AG04450 (cell line): ENCODE data around the gene DAZL. TPM values are rescaled to one million over a fixed set of nuclear protein-coding genes. Genes with fewer than 3 reads are reported as not detected.

Experiments used
- CTCF ChIA-PET: fragments of 300-600, 350-600 bp; formaldehyde crosslinking; extraction: SDS; loops from one replicate; lab custom pipeline; 2022; ENCODE audit warnings: antibody characterized with exemption, inconsistent platforms; lab: Charles Lee
- POLR2A ChIA-PET: fragments of 350-600 bp; formaldehyde crosslinking; extraction: SDS; loops from one replicate; lab custom pipeline; 2021; ENCODE audit warnings: antibody characterized with exemption, inconsistent platforms; lab: Yijun Ruan, JAX
- DNase-seq: peaks from one replicate; pipeline ENCODE4 v3.0.0-alpha.2; 2011; ENCODE audit warnings: low read depth, low spot score
- H3K27ac ChIP-seq: one replicate; pipeline ENCODE4 v1.5.1; 2012; ENCODE audit warnings: low read depth, low read length, control low read depth
- H3K27me3 ChIP-seq: one replicate; pipeline ENCODE4 v1.6.0; 2012; ENCODE audit warnings: low read length; ENCODE audit not compliant: control insufficient read depth, insufficient read depth
- H3K4me3 ChIP-seq: 2 replicates; pipeline ENCODE4 v1.5.1; 2011; ENCODE audit warnings: mild to moderate bottlenecking, low read depth, low read length, control low read depth
- H3K9me3 ChIP-seq: 2 replicates; pipeline ENCODE4 v1.5.1; 2012; ENCODE audit warnings: low read length; ENCODE audit not compliant: control insufficient read depth, insufficient read depth
- CTCF ChIP-seq: IDR thresholded peaks from 2 replicates; pipeline ENCODE4 v1.5.1; 2011; ENCODE audit warnings: low read depth, low read length, control low read depth, inconsistent platforms
- polyA minus RNA-seq: library from RNA; depleted of rRNA, polyadenylated mRNA; stranded (reverse); fragments of >200 nt; gene quantifications from 2 replicates; pipeline ENCODE4 v1.2.3, GENCODE V29; 2011; rRNA and poly(A)+ RNA removed
- polyA plus RNA-seq: library from polyadenylated mRNA; depleted of rRNA; stranded (reverse); fragments of >200 nt; gene quantifications from 2 replicates; pipeline ENCODE4 v1.2.3, GENCODE V29; 2011; rRNA removed

The DAZL gene
- polyA plus RNA-seq, result not detected in 2 replicates
- not detected in 2 replicates for polyA minus RNA-seq

- H3K27ac ChIP-seq, result no peak within 1 kb of the TSS
- no peak within 1 kb of the TSS for H3K4me3 ChIP-seq
- H3K9me3 ChIP-seq, result peaks cover 9% of the 10 kb centered on the region; the same call in 1 of the 2 replicates
- POLR2A ChIA-PET, result no interaction called here
- no peak for TF ChIP-seq CTCF
- CTCF ChIA-PET, result no interaction called here
- DNase-seq, result no peak
- H3K27me3 ChIP-seq, result no peaks in the 10 kb centered on the region
Observed at GRCh38 chr3:16604887-16605602, at the start of gene DAZL. DAZL (minus strand) TSS chr3:16605423; CDS start chr3:16605205, 218 bp downstream.

GRCh38 chr3:16654976-16655375 is 49.8 kb upstream of the DAZL start:
- Histone ChIP-seq H3K27me3 (no peaks in the 10 kb centered on the region), H3K27ac (no peak overlapping the region), H3K9me3 (no peaks in the 10 kb centered on the region), H3K4me3 (no peak overlapping the region)
- POLR2A ChIA-PET, result no interaction called here
- no peak for DNase-seq
- no peak for TF ChIP-seq CTCF
- CTCF ChIA-PET, result no interaction called here

GRCh38 chr3:16653712-16654111 is 48.5 kb upstream of the DAZL start:
- ChIA-PET CTCF (no interaction called here), POLR2A (no interaction called here)
- Histone ChIP-seq H3K27ac (no peak overlapping the region), H3K9me3 (no peaks in the 10 kb centered on the region), H3K27me3 (no peaks in the 10 kb centered on the region), H3K4me3 (no peak overlapping the region)
- TF ChIP-seq CTCF, result no peak
- DNase-seq, result no peak

- DNase-seq, result no peak
- Histone ChIP-seq H3K4me3 (no peak overlapping the region), H3K27ac (no peak overlapping the region), H3K9me3 (no peaks in the 10 kb centered on the region), H3K27me3 (peaks cover 3% of the 10 kb centered on the region)
- no peak for TF ChIP-seq CTCF
- ChIA-PET CTCF (no interaction called here), POLR2A (no interaction called here)
Observed at GRCh38 chr3:16647668-16648067, 42.4 kb upstream of the DAZL start.

GRCh38 chr3:16639806-16640205 is 34.6 kb upstream of the DAZL start:
- DNase-seq, result no peak
- H3K4me3 ChIP-seq, result no peak overlapping the region
- no peaks in the 10 kb centered on the region for H3K9me3 ChIP-seq
- no peak overlapping the region for H3K27ac ChIP-seq
- ChIA-PET POLR2A (no interaction called here), CTCF (interaction anchor here (1.0 kb wide), 1 partner anchor 38 kb away, joined by 4 read pairs; no protein-coding TSS in a partner anchor)
- H3K27me3 ChIP-seq, result no peaks in the 10 kb centered on the region
- TF ChIP-seq CTCF, result no peak
